ENCODE results near the gene CLPTM1L.
"Not testable (repeated sequence)": the region's sequence is repeated elsewhere in the genome, so short reads cannot be mapped to it uniquely, and the experiment has no call there.

- TF ChIP-seq CTCF, EP300 (IDR thresholded peaks at IDR 0.05): not testable (repeated sequence)
These were observed 61.2 kb downstream of the CLPTM1L start for GRCh38 chr5:1283729-1284041.

Data from sigmoid colon (tissue), 4 donors.